GM04504 (cell line): ENCODE results near the gene ZNF318.
"Not testable (repeated sequence)": the region's sequence is repeated elsewhere in the genome, so short reads cannot be mapped to it uniquely, and the experiment has no call there.

Source experiments
- DNase-seq: peaks from one replicate; pipeline ENCODE4 v3.0.0-alpha.2; 2012; ENCODE audit warnings: low read depth

Gene ZNF318, protein sequence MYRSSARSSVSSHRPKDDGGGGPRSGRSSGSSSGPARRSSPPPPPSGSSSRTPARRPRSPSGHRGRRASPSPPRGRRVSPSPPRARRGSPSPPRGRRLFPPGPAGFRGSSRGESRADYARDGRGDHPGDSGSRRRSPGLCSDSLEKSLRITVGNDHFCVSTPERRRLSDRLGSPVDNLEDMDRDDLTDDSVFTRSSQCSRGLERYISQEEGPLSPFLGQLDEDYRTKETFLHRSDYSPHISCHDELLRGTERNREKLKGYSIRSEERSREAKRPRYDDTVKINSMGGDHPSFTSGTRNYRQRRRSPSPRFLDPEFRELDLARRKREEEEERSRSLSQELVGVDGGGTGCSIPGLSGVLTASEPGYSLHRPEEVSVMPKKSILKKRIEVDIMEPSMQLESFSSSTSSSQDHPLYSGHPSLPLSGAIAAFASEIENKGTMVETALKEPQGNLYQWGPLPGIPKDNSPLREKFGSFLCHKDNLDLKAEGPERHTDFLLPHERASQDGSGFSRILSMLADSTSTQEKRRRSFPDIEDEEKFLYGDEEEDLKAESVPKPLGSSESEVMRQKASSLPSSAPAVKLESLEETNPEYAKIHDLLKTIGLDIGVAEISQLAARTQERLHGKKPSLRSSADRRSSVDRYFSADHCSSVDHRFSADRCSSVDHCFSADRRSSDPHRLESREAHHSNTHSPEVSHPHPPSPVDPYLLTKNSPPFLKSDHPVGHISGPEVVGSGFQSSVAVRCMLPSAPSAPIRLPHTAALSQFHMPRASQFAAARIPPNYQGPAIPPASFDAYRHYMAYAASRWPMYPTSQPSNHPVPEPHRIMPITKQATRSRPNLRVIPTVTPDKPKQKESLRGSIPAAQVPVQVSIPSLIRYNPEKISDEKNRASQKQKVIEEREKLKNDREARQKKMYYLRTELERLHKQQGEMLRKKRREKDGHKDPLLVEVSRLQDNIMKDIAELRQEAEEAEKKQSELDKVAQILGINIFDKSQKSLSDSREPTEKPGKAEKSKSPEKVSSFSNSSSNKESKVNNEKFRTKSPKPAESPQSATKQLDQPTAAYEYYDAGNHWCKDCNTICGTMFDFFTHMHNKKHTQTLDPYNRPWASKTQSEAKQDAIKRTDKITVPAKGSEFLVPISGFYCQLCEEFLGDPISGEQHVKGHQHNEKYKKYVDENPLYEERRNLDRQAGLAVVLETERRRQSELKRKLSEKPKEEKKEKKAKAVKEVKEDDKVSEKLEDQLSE (N-terminal part only)

DNA sequence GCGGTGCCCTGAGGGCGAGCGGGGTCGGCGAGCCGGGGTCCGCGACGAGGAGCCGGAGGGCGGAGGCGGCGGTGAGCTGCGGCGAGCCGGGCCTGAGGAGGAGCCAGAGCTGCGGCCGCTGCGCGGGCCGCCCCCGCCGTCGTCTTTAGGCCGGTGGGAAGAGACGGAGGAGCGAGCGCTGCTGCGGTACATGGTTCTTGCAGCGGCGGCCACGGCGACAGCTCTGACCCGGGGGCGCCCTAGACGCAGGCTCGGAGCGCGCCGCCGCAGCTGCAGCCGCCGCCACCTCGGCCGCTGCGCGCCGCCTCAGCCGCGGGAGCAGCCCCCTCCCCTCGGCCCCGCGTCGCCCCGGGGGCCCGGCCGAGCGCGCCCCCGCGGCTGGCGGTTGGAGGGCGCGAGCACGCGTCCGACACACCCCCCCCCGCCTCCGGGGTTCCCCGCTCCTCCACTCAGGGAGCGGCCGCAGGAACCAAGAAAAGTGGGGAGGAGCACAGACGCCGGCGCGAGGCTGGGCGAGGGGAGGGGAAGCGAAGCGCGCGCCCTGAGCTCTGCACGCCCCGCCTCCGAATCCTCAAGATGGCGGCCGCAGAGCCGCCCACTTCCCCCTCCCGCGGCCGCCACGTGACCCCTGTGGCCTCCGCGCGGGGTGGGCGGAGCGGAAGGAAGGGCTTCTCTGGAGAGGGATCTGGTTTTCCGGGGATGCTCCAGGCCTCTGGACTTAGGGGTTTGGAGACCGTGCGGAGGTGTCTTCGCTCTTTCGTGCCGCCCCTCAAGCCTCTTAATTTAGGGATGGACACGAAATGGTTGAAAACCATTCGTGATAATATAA, at the start of gene ZNF318:
ZNF318 (minus strand) TSS at position 474 of the 829 bp plus-strand sequence; CDS start at position 192, 282 bp downstream.
- peak; percentile 95 for DNase-seq

DNA sequence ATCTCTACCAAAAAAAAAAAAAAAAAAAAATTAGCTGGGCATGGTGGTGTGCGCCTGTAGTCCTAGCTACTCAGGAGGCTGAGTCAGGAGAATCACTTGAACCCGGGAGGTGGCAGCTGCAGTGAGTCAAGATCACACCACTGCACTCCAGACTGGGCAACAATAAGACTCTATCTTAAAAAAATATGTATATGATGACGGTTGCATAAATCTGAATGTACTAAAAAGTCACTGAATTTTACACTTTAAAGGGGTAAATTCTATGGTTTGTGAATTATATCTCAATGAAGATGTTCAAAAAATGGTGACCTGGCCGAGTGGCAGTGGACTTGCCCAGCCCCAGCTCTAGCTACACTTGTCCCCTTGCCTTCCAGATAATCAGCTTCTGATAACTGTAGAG, 47.5 kb upstream of the ZNF318 start:
- no peak for DNase-seq

DNA sequence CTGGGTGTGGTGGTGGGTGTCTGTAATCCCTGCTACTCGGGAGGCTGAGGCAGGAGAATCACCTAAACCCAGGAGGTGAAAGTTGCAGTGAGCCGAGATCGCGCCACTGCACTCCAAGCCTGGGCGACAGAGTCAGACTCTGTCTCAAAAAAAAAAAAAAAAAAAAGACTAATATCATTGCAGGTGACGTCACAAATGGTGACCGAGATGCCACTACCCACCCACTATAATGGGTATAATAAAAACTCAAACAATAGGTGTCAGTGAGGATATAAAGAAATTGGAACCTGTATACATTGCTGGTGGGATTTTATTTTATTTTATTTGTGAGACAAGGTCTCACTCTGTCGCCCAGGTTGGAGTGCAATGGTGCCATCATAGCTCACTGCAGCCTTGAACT, 45.8 kb upstream of the ZNF318 start:
- not testable (repeated sequence) for DNase-seq

- DNase-seq, result no peak
These were observed 43.6 kb upstream of the ZNF318 start for GRCh38 chr6:43413002-43413401.

GRCh38 chr6:43412541-43412940, 43.1 kb upstream of the ZNF318 start:
- no peak for DNase-seq

DNA sequence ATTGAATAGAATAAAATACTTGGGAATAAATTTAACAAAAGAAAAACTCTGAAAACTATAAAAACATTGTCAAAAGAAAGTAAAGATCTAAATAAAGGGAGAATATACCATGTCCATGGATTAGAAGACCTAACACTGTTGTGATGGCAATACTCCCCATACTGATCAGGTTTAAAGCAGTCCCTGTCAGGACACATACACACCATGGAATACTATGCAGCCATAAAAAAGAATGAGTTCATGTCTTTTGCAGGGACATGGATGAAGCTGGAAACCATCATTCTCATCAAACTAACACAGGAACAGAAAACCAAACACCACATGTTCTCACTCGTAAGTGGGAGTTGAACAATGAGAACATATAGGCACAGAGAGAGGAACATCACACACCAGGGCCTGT, 41.3 kb upstream of the ZNF318 start:
- DNase-seq, result not testable (repeated sequence)

GRCh38 chr6:43408259-43408658, 38.8 kb upstream of the ZNF318 start:
- DNase-seq, result no peak

DNA sequence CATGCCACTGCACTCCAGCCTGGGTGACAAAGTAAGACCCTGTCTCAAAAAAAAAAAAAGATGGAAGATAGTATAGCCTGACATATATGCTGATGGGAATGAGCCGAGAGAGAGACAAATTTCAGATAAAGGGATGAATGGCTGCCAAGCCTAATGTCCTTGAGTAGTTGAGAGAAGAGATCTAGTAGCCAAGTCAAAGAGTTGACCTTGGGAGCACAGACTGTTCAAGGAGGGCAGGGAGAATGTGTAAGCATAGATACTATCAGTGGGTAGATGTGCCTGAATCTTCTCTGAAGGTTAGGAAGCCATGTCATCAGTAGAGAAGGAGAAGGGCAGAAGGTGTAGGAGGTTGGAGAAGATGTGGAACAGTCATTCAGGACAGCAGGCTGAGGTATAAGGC, 37.8 kb upstream of the ZNF318 start:
- DNase-seq, result no peak

DNA sequence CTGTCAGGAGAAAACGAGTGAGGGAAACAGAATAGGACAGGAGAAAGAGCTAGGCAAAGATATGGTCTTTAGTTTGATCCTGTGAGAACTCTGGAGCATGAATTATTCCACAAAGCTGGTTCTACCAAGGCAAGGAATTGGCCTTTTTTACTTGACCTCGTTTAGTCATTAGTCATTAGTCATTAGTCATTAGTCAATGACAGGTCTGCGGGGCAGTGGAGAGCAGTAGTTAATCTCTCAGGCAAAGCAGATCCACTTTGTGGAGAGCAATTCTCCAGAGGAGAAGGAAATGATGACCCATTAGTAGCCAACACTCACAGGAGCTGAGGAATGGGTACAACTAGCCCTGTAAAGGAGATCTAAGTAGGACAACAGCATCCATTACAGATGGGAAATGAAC, 35.9 kb upstream of the ZNF318 start:
- no peak for DNase-seq

- DNase-seq, result no peak
These were observed 33.4 kb upstream of the ZNF318 start for GRCh38 chr6:43402820-43403219.

DNA sequence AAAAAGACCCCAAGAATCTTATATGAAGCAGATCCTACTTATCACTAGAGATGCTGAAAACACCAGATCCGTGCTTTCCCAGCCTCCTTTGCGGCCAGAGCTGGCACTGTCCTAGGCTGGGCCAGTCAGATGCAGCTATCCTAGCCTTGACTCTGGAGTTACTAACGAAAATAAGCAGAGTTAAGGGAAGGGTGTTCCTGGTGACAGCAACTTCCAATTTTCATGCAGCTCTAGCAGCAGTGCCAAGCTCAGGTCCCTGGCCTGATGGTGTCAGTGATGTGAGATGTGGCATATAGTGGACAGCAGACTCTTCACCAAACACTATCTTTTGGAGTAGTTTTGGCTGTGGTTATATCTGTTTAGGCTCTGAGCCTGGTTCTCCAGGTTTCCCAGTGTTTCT, 32.3 kb upstream of the ZNF318 start:
- DNase-seq, result no peak

- DNase-seq, result no peak
These were observed 30.6 kb upstream of the ZNF318 start for GRCh38 chr6:43399932-43400487.

DNA sequence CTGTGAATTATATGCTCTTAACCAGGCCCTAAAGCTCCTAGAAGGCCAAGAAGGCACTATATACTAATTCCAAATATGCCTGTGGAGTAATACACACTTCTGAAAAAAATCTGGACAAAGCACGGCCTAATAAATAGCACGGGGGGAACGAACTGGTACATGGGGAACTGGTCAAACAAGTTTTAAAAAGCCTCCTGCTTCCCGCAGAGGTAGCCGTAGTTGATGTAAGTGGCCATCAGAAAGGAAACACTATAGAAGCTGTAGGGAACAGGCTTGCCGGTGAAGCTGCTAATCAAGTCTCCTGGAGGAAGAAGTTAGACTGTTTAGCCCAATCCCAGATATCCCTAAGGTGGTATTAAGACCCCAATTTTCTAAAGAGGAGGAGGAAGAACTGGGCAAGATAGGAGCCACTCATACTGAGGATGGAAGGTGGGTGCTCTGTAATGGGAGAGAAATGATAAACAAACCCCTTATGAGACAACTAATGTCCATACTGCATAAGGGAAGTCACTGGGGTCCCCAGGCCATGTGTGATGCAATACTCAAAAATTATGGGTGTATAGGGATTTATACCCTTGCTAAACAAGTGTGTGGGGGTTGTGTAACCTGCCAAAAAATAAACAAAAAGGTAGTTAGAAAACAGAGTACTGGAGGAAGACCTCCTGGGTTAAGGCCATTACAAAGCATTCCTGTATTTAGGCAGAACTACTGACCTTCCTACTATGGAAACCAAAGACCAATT, 27.1 kb upstream of the ZNF318 start:
- DNase-seq, result no peak

GRCh38 chr6:43395776-43396175, 26.3 kb upstream of the ZNF318 start:
- DNase-seq, result no peak

DNA sequence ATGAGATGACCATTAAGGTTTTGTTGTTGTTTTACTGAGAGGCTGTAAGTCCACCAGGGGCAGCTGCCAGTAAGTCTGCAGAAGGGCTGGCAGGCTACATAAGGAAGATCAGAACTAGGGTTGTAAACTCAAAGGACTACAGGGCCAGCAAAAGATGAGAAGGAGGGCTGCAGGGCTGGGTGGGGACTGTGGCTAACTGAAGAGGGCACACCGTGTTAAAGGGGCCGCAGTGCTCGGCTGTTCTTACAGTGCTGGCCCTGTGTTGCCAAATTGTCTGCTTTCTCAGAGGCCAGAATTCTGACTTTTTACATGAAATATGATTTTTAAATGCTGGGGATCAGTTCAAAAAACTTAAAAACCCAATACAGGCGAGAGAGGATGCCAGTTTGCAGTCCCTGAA, 25.5 kb upstream of the ZNF318 start:
- no peak for DNase-seq

GRCh38 chr6:43393602-43394001, 24.2 kb upstream of the ZNF318 start:
- DNase-seq, result no peak

DNA sequence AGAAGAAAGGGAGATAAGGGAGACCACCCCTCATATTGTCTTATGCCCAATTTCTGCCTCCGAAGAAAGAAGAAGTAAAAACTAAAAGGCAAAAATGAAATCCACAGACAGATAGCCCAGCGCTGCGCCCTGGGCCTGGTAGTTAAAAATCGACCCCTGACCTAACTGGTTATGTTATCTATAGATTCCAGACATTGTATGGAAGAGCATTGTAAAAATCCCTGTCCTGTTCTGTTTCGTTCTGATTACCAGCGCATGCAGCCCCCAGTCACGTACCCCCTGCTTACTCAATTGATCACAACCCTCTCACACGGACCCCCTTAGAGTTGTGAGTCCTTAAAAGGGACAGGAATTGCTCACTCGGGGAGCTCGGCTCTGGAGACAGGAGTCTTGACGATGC, 23.7 kb upstream of the ZNF318 start:
- DNase-seq, result not testable (repeated sequence)

- DNase-seq, result no peak
These were observed 22.1 kb upstream of the ZNF318 start for GRCh38 chr6:43391440-43392031.

GRCh38 chr6:43390753-43391439, 21.4 kb upstream of the ZNF318 start:
- DNase-seq, result not testable (repeated sequence)
